SU-DHL-6 (cell line): ENCODE data around the gene PDE1C.

Source experiments
- H2AFZ ChIP-seq: fragments of 200-600 bp; sonication (generic); 2 replicates; pipeline ENCODE4 v1.6.1; 2014; ENCODE audit warnings: low read depth, mild to moderate bottlenecking, moderate library complexity, mixed read lengths, antibody characterized with exemption, low read length; ENCODE audit not compliant: severe bottlenecking
- H3F3A ChIP-seq: fragments of 200-600 bp; shearing (Covaris generic); 2 replicates; pipeline ENCODE4 v1.6.0; 2016; ENCODE audit warnings: antibody characterized with exemption, mild to moderate bottlenecking; ENCODE audit not compliant: insufficient read depth
- H3K27ac ChIP-seq: fragments of 200-600 bp; sonication (generic); 2 replicates; pipeline ENCODE4 v1.5.1; 2016; ENCODE audit warnings: low read depth, mild to moderate bottlenecking, low read length, moderate library complexity, mixed read lengths
- H3K27me3 ChIP-seq: fragments of 200-600 bp; sonication (generic), shearing (Covaris generic); 2 replicates; pipeline ENCODE4 v1.6.0; 2014; ENCODE audit warnings: mild to moderate bottlenecking, low read length
- H3K36me3 ChIP-seq: fragments of 200-600 bp; sonication (generic); 2 replicates; pipeline ENCODE4 v1.6.1; 2014; ENCODE audit warnings: mild to moderate bottlenecking, low read length, mixed read lengths
- H3K4me2 ChIP-seq: fragments of 300-600, 200-600 bp; shearing (Covaris generic), sonication (generic); 2 replicates; pipeline ENCODE4 v1.6.0; 2014; ENCODE audit warnings: low read length, low read depth, mild to moderate bottlenecking; ENCODE audit not compliant: poor library complexity, severe bottlenecking
- H3K4me3 ChIP-seq: fragments of 200-600 bp; sonication (generic); 2 replicates; pipeline ENCODE4 v1.5.1; 2014; ENCODE audit warnings: antibody characterized with exemption, low read length, mild to moderate bottlenecking, mixed read lengths; ENCODE audit not compliant: insufficient read depth, poor library complexity, severe bottlenecking
- H3K79me2 ChIP-seq: fragments of 200-600 bp; sonication (generic); 2 replicates; pipeline ENCODE4 v1.6.1; 2014; ENCODE audit warnings: mild to moderate bottlenecking, low read length, moderate library complexity; ENCODE audit not compliant: insufficient read depth
- H3K9ac ChIP-seq: fragments of 200-600 bp; sonication (generic); 2 replicates; pipeline ENCODE4 v1.7.0; 2014; ENCODE audit warnings: mild to moderate bottlenecking, low read length
- H3K9me2 ChIP-seq: fragments of 200-600 bp; sonication (generic); replicated peaks from 2 replicates; pipeline ENCODE4 v1.6.1; 2014; ENCODE audit warnings: low read length; ENCODE audit not compliant: insufficient read depth
- H3K9me3 ChIP-seq: fragments of 200-600 bp; sonication (generic); 2 replicates; pipeline ENCODE4 v1.6.1; 2014; ENCODE audit warnings: low read length, mixed read lengths; ENCODE audit not compliant: insufficient read depth
- H4K20me1 ChIP-seq: fragments of 200-600 bp; sonication (generic); 2 replicates; pipeline ENCODE4 v1.6.1; 2014; ENCODE audit warnings: low read depth, mild to moderate bottlenecking, antibody characterized with exemption, low read length, moderate library complexity, mixed read lengths
- EZH2phosphoT487 ChIP-seq: fragments of 200-600 bp; sonication (generic), shearing (Covaris generic); conservative IDR thresholded peaks from 2 replicates; pipeline ENCODE4 v1.6.1; 2018; ENCODE audit warnings: mild to moderate bottlenecking, antibody characterized with exemption, low read length, moderate library complexity, mixed read lengths
- TF ChIP-seq, protein P1 (sequence below): fragments of 200-600 bp; sonication (generic); IDR thresholded peaks from one replicate; pipeline ENCODE4 v1.5.1; 2017; ENCODE audit warnings: antibody characterized with exemption, mild to moderate bottlenecking, low read length, moderate library complexity; ENCODE audit not compliant: insufficient read depth, poor library complexity, severe bottlenecking

The PDE1C gene

GRCh38 chr7:32047801-32048200 lies 22.4 kb downstream of the PDE1C start:
- Histone ChIP-seq H4K20me1 (no peaks in the 10 kb centered on the region), H3K9ac (no peak overlapping the region), H3F3A (no peaks in the 10 kb centered on the region), H3K79me2 (no peaks in the 10 kb centered on the region), H3K4me2 (no peak overlapping the region), H3K9me3 (no peaks in the 10 kb centered on the region), H3K27ac (no peak overlapping the region), H3K4me3 (no peak overlapping the region), H3K9me2 (no peaks in the 10 kb centered on the region), H3K36me3 (no peaks in the 10 kb centered on the region), H3K27me3 (no peaks in the 10 kb centered on the region), H2AFZ (no peak overlapping the region)
- TF ChIP-seq EZH2phosphoT487: no peak
- TF ChIP-seq, protein P1, sequence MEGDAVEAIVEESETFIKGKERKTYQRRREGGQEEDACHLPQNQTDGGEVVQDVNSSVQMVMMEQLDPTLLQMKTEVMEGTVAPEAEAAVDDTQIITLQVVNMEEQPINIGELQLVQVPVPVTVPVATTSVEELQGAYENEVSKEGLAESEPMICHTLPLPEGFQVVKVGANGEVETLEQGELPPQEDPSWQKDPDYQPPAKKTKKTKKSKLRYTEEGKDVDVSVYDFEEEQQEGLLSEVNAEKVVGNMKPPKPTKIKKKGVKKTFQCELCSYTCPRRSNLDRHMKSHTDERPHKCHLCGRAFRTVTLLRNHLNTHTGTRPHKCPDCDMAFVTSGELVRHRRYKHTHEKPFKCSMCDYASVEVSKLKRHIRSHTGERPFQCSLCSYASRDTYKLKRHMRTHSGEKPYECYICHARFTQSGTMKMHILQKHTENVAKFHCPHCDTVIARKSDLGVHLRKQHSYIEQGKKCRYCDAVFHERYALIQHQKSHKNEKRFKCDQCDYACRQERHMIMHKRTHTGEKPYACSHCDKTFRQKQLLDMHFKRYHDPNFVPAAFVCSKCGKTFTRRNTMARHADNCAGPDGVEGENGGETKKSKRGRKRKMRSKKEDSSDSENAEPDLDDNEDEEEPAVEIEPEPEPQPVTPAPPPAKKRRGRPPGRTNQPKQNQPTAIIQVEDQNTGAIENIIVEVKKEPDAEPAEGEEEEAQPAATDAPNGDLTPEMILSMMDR: no peak

DNA sequence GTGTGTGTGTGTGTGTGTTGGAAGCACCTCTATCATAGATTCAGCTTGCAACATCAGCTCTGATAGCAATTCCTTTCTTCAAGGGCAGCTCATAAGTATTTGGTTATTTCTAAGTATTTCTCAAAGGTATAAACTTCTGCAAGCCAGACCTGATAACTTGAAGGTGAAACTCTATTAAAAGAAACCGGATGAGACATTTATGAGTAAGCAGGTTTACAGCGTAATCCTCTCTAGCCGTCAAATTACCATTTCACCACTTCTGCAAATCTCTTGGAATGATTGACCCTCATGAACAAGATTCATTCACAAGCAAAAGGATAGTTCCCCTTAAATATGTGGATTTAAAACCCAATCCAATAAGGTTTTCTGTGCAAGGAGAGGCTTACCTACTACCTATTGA lies 23.1 kb downstream of the PDE1C start:
- Histone ChIP-seq H2AFZ (no peak overlapping the region), H3K9me2 (no peaks in the 10 kb centered on the region), H3K9ac (no peak overlapping the region), H3K36me3 (no peaks in the 10 kb centered on the region), H3K4me2 (no peak overlapping the region), H3K27ac (no peak overlapping the region), H4K20me1 (no peaks in the 10 kb centered on the region), H3K4me3 (no peak overlapping the region), H3F3A (no peaks in the 10 kb centered on the region), H3K79me2 (no peaks in the 10 kb centered on the region), H3K9me3 (no peaks in the 10 kb centered on the region), H3K27me3 (no peaks in the 10 kb centered on the region)
- no peak for TF ChIP-seq EZH2phosphoT487
- TF ChIP-seq, protein P1: no peak

DNA sequence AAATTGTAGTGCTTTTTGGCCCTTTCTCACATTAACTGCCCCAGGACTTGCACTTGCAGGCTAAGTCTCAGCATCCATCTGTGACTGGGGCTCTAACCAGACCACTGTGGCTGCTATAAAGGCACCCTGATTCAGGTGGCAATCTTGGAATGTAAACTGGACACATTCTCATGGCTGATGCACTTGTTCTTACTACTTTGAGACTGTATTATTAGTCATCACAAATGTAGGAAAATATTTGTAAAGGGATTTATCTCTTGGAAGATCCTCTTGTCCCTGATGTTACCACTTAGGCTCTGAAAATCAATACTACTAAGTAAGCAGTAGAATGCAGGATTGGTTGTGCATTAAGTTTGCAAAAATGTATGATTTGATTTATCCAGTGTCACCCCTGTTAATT lies 25.0 kb downstream of the PDE1C start:
- Histone ChIP-seq H4K20me1 (no peaks in the 10 kb centered on the region), H3K36me3 (no peaks in the 10 kb centered on the region), H3K79me2 (no peaks in the 10 kb centered on the region), H2AFZ (no peak overlapping the region), H3K4me3 (no peak overlapping the region), H3K9ac (no peak overlapping the region), H3K27ac (no peak overlapping the region), H3K9me2 (no peaks in the 10 kb centered on the region), H3K27me3 (no peaks in the 10 kb centered on the region), H3K4me2 (no peak overlapping the region), H3K9me3 (no peaks in the 10 kb centered on the region), H3F3A (no peaks in the 10 kb centered on the region)
- TF ChIP-seq, protein P1: no peak
- TF ChIP-seq EZH2phosphoT487: no peak
